GM18498 (cell line): ENCODE results near the gene ABR.
"Not testable (repeated sequence)": the region's sequence is repeated elsewhere in the genome, so short reads cannot be mapped to it uniquely, and the experiment has no call there.

Source experiments
- ATAC-seq: cut with Tn5 transposase; IDR thresholded peaks from one replicate; pipeline ENCODE4 v1.9.1; 2021; ENCODE audit warnings: mild to moderate bottlenecking, moderate library complexity; ENCODE audit not compliant: unreplicated experiment

The ABR gene

GRCh38 chr17:1050996-1051925, 128.5 kb downstream of the ABR start:
- ATAC-seq, result no peak

- ATAC-seq, result no peak
Measured at GRCh38 chr17:1050246-1050995, 129.4 kb downstream of the ABR start.

GRCh38 chr17:1049446-1050225, 130.1 kb downstream of the ABR start:
- ATAC-seq, result no peak

GRCh38 chr17:1048516-1049115, 131.2 kb downstream of the ABR start:
- ATAC-seq, result not testable (repeated sequence)

- ATAC-seq, result no peak
Measured at GRCh38 chr17:1047879-1048470, 131.8 kb downstream of the ABR start.

GRCh38 chr17:1047177-1047878, 132.5 kb downstream of the ABR start:
- ATAC-seq, result no peak

- no peak for ATAC-seq
Measured at GRCh38 chr17:1045456-1045855, 134.3 kb downstream of the ABR start.

- not testable (repeated sequence) for ATAC-seq
Measured at GRCh38 chr17:1044387-1045009, 135.3 kb downstream of the ABR start.

- ATAC-seq, result no peak
Measured at GRCh38 chr17:1043601-1044251, 136.1 kb downstream of the ABR start.

- ATAC-seq, result no peak
Measured at GRCh38 chr17:1042486-1042885, 137.3 kb downstream of the ABR start.

GRCh38 chr17:1041746-1042145, 138.0 kb downstream of the ABR start:
- ATAC-seq, result no peak

GRCh38 chr17:1040216-1040600, 139.6 kb downstream of the ABR start:
- no peak for ATAC-seq

GRCh38 chr17:1039511-1040215, 140.1 kb downstream of the ABR start:
- ATAC-seq, result no peak

GRCh38 chr17:1039123-1039507, 140.7 kb downstream of the ABR start:
- ATAC-seq, result no peak

GRCh38 chr17:1038459-1039122, 141.2 kb downstream of the ABR start:
- no peak for ATAC-seq

GRCh38 chr17:1037238-1037879, 142.4 kb downstream of the ABR start:
- ATAC-seq, result no peak

- no peak for ATAC-seq
Measured at GRCh38 chr17:1036845-1037237, 142.9 kb downstream of the ABR start.
